HCT116 (cell line): ENCODE measurements around the gene NFE2L3. TPM values are rescaled to one million over a fixed set of nuclear protein-coding genes. Genes with fewer than 3 reads are reported as not detected.

ENCODE experiments used
- ATAC-seq: fragments of 200-7000 bp; cut with Tn5 transposase; 2 replicates; pipeline ENCODE4 v1.9.1; 2020; ENCODE audit warnings: mild to moderate bottlenecking, moderate library complexity
- BruUV-seq: library from RNA; stranded (reverse); fragments of 400-500 nt; replicated peaks from 2 replicates; lab custom pipeline; 2021; lab: Mats Ljungman, UMichigan
- CTCF ChIA-PET: fragments of 300-600 bp; sonication (Branson Sonifier 250); formaldehyde crosslinking; loops from one replicate; lab custom pipeline; 2021; ENCODE audit warnings: antibody characterized with exemption; lab: Charles Lee
- POLR2A ChIA-PET: fragments of 300-600, 350-600 bp; sonication (Branson Sonifier 250); formaldehyde crosslinking; loops from one replicate; lab custom pipeline; 2021; ENCODE audit warnings: antibody characterized with exemption; lab: Charles Lee
- RAD21 ChIA-PET, 2 experiments: fragments of 300-600 bp; sonication (Branson Sonifier 250); formaldehyde crosslinking; loops; one replicate each; lab custom pipeline; 2023; ENCODE audit warnings: low total read pairs in 2 of 2; ENCODE audit not compliant: uncharacterized antibody in 2 of 2, unreplicated experiment in 2 of 2, low non-redundant PET in 1 of 2; lab: Charles Lee
- DNase-seq: peaks from one replicate; pipeline ENCODE4 v3.0.0-alpha.2; 2010; ENCODE audit warnings: low read depth, low spot score
- H2AFZ ChIP-seq: fragments of 200-600 bp; shearing (Covaris generic), sonication (generic); 2 replicates; pipeline ENCODE4 v1.6.1; 2017; ENCODE audit warnings: low read depth, mixed run types, mixed read lengths, antibody characterized with exemption, low read length; ENCODE audit not compliant: poor library complexity, severe bottlenecking
- H3K27ac ChIP-seq: 2 replicates; pipeline ENCODE4 v1.5.1; 2012; ENCODE audit warnings: low read depth, low read length
- H3K27me3 ChIP-seq: fragments of 200-600 bp; sonication (generic); 2 replicates; pipeline ENCODE4 v1.6.1; 2016; ENCODE audit warnings: mixed run types, low read length, mixed read lengths; ENCODE audit not compliant: insufficient read depth
- H3K36me3 ChIP-seq, 2 experiments: fragments of 200-500 bp in 1 of 2; fragments of 200-600 bp in 1 of 2; sonication (Bioruptor generic) in 1 of 2; sonication (generic) in 1 of 2; 2 replicates each; pipeline versions ENCODE4 v1.5.1 to v1.6.1; 2014 to 2016; ENCODE audit warnings: low read length in 2 of 2, inconsistent platforms in 1 of 2, mixed read lengths in 1 of 2, mixed run types in 1 of 2; ENCODE audit not compliant: insufficient read depth in 2 of 2, control insufficient read depth in 1 of 2
- H3K4me1 ChIP-seq, 2 experiments: fragments of 200-600 bp in 1 of 2; sonication (generic) in 1 of 2; 2 replicates each; pipeline versions ENCODE4 v1.5.1 to v1.6.1; 2012 to 2017; ENCODE audit warnings: low read length in 2 of 2, inconsistent platforms in 1 of 2, mild to moderate bottlenecking in 1 of 2, mixed read lengths in 1 of 2, mixed run types in 1 of 2, moderate library complexity in 1 of 2; ENCODE audit not compliant: insufficient read depth in 2 of 2, control insufficient read depth in 1 of 2
- H3K4me2 ChIP-seq: fragments of 200-600 bp; sonication (generic); 2 replicates; pipeline ENCODE4 v1.6.1; 2017; ENCODE audit warnings: mixed run types, low read length, mixed read lengths
- H3K4me3 ChIP-seq, 2 experiments: fragments of 200-600 bp in 1 of 2; sonication (generic) in 1 of 2; replicated peaks in 1 of 2; 2 replicates each; pipeline ENCODE4 v1.5.1; 2011 to 2016; ENCODE audit warnings: low read length in 2 of 2, control low read depth in 1 of 2, low read depth in 1 of 2, mild to moderate bottlenecking in 1 of 2, mixed read lengths in 1 of 2, mixed run types in 1 of 2
- H3K79me2 ChIP-seq: fragments of 200-600 bp; sonication (generic); 2 replicates; pipeline ENCODE4 v1.6.1; 2017; ENCODE audit warnings: mild to moderate bottlenecking, mixed run types, low read length, moderate library complexity, mixed read lengths; ENCODE audit not compliant: insufficient read depth
- H3K9ac ChIP-seq: fragments of 200-600 bp; sonication (generic); 2 replicates; pipeline ENCODE4 v1.6.1; 2016; ENCODE audit warnings: low read length, mixed read lengths
- H3K9me2 ChIP-seq: fragments of 200-600 bp; sonication (generic), shearing (Covaris generic); 2 replicates; pipeline ENCODE4 v1.6.1; 2017; ENCODE audit warnings: mixed run types, mild to moderate bottlenecking, moderate library complexity; ENCODE audit not compliant: insufficient read depth
- H3K9me3 ChIP-seq, 2 experiments: fragments of 200-500 bp in 1 of 2; fragments of 200-600 bp in 1 of 2; sonication (Bioruptor generic) in 1 of 2; sonication (generic) in 1 of 2; 2 replicates each; pipeline ENCODE4 v1.6.1; 2014 to 2017; ENCODE audit warnings: low read length in 2 of 2, mixed read lengths in 2 of 2, inconsistent platforms in 1 of 2, low read depth in 1 of 2, mild to moderate bottlenecking in 1 of 2, mixed run types in 1 of 2, moderate library complexity in 1 of 2; ENCODE audit not compliant: control insufficient read depth in 1 of 2, insufficient read depth in 1 of 2
- H4K20me1 ChIP-seq: fragments of 200-600 bp; sonication (generic), shearing (Covaris generic); 2 replicates; pipeline ENCODE4 v1.6.1; 2017; ENCODE audit warnings: mixed run types, mild to moderate bottlenecking, moderate library complexity; ENCODE audit not compliant: insufficient read depth
- ATF3 ChIP-seq: IDR thresholded peaks from 2 replicates; pipeline ENCODE4 v1.6.1; 2012
- EGR1 ChIP-seq: IDR thresholded peaks from 2 replicates; pipeline ENCODE4 v1.6.1; 2012; ENCODE audit warnings: low read depth
- ELF1 ChIP-seq: IDR thresholded peaks from 2 replicates; pipeline ENCODE4 v1.6.1; 2012; ENCODE audit warnings: low read depth, borderline replicate concordance
- EZH2 ChIP-seq: fragments of 200-600 bp; sonication (generic); IDR thresholded peaks from 2 replicates; pipeline ENCODE4 v1.6.1; 2017; ENCODE audit warnings: antibody characterized with exemption, mixed run types
- EZH2phosphoT487 ChIP-seq: fragments of 200-600 bp; IDR thresholded peaks from 2 replicates; pipeline ENCODE4 v1.6.1; 2018; ENCODE audit warnings: antibody characterized with exemption, borderline replicate concordance
- FOSL1 ChIP-seq: IDR thresholded peaks from 2 replicates; pipeline ENCODE4 v1.6.1; 2012; ENCODE audit warnings: low read depth
- MAX ChIP-seq: IDR thresholded peaks from 2 replicates; pipeline ENCODE4 v1.6.1; 2012
- RAD21 ChIP-seq: IDR thresholded peaks from 2 replicates; pipeline ENCODE4 v1.6.1; 2012; ENCODE audit warnings: low read depth, mild to moderate bottlenecking
- SP1 ChIP-seq: IDR thresholded peaks from 2 replicates; pipeline ENCODE4 v1.6.1; 2012; ENCODE audit warnings: low read depth
- TCF7L2 ChIP-seq: IDR thresholded peaks from 2 replicates; pipeline ENCODE4 v1.7.0; 2011; ENCODE audit warnings: borderline replicate concordance, inconsistent platforms; ENCODE audit not compliant: insufficient read depth, insufficient read length; ENCODE audit errors: extremely low read depth
- ZBTB33 ChIP-seq: IDR thresholded peaks from 2 replicates; pipeline ENCODE4 v1.6.1; 2011; ENCODE audit warnings: mild to moderate bottlenecking, low read length, moderate library complexity; ENCODE audit not compliant: insufficient replicate concordance; ENCODE audit errors: extremely low read depth
- ZFX ChIP-seq: fragments of 450-650 bp; IDR thresholded peaks from 2 replicates; pipeline ENCODE4 v1.6.1; 2017
- ZNF274 ChIP-seq: fragments of 200-500 bp; sonication (Bioruptor generic); IDR thresholded peaks from 2 replicates; pipeline ENCODE4 v1.6.1; 2014; ENCODE audit warnings: mild to moderate bottlenecking, low read depth, low read length, inconsistent platforms
- intact Hi-C: fragments of 100-400 bp; cut with micrococcal nuclease; formaldehyde crosslinking; loops from 2 replicates; pipeline ENCODE4 v1.10.0; 2022
- total RNA-seq: library from RNA; stranded (reverse); gene quantifications from one replicate; pipeline ENCODE4 v1.2.1, GENCODE V29; 2021; ENCODE audit not compliant: unreplicated experiment

The NFE2L3 gene
- total RNA-seq, 1 experiment from 2014 or later = 27.0 TPM

- H3K4me1 ChIP-seq = no peaks in the 10 kb centered on the region
- H3K9me2 ChIP-seq = no peaks in the 10 kb centered on the region
- H3K27ac ChIP-seq = no peak overlapping the region
- H3K79me2 ChIP-seq = no peaks in the 10 kb centered on the region
- H4K20me1 ChIP-seq = no peaks in the 10 kb centered on the region
- POLR2A ChIA-PET = no interaction called here
- H3K9me3 ChIP-seq = no peaks in the 10 kb centered on the region
- BruUV-seq = no TSS peak
- TF ChIP-seq ZFX (no peak), SP1 (no peak), EGR1 (no peak), EZH2 (no peak), TCF7L2 (no peak)
- ATAC-seq = no peak
- H3K36me3 ChIP-seq = no peaks in the 10 kb centered on the region
- no peak for DNase-seq
- RAD21 ChIA-PET = no interaction called here
- H3K9ac ChIP-seq = no peak overlapping the region
- H3K4me2 ChIP-seq = no peak overlapping the region
- H3K4me3 ChIP-seq = no peak overlapping the region
- no peaks in the 10 kb centered on the region for H3K27me3 ChIP-seq
- CTCF ChIA-PET = no interaction called here
- intact Hi-C loops = no loop called here
- H2AFZ ChIP-seq = no peak overlapping the region
Measured at GRCh38 chr7:26144184-26145080, 7.6 kb upstream of the NFE2L3 start.

- Histone ChIP-seq H3K27ac (no peak overlapping the region), H3K79me2 (no peaks in the 10 kb centered on the region), H3K36me3 (no peaks in the 10 kb centered on the region), H3K4me3 (no peak overlapping the region), H2AFZ (no peak overlapping the region), H4K20me1 (no peaks in the 10 kb centered on the region), H3K4me2 (no peak overlapping the region), H3K4me1 (no peaks in the 10 kb centered on the region), H3K9me2 (no peaks in the 10 kb centered on the region), H3K9ac (no peak overlapping the region), H3K9me3 (no peaks in the 10 kb centered on the region), H3K27me3 (no peaks in the 10 kb centered on the region)
- ChIA-PET RAD21 (no interaction called here), CTCF (no interaction called here), POLR2A (no interaction called here)
- TF ChIP-seq EZH2 (no peak), EGR1 (no peak), SP1 (no peak), FOSL1 (no peak), MAX (no peak), EZH2phosphoT487 (no peak), ZNF274 (no peak), ZFX (no peak), ZBTB33 (no peak), ATF3 (no peak), RAD21 (no peak), ELF1 (no peak)
- BruUV-seq = no TSS peak
- DNase-seq = no peak
- intact Hi-C loops = no loop called here
- no peak for ATAC-seq
Measured at GRCh38 chr7:26145238-26145637, 6.8 kb upstream of the NFE2L3 start.
